GM19193 (cell line): ENCODE results near the gene CPNE8.

ENCODE experiments used
- POLR2A ChIP-seq: IDR thresholded peaks from 4 replicates; pipeline ENCODE4 v1.6.1; 2011; ENCODE audit not compliant: insufficient read depth, insufficient read length; ENCODE audit errors: extremely low read depth

The CPNE8 gene

GRCh38 chr12:38736821-38737220 lies 168.6 kb downstream of the CPNE8 start:
- TF ChIP-seq POLR2A = no peak

GRCh38 chr12:38732761-38733160 lies 172.6 kb downstream of the CPNE8 start:
- TF ChIP-seq POLR2A = no peak

- TF ChIP-seq POLR2A = no peak
These were observed 176.5 kb downstream of the CPNE8 start for GRCh38 chr12:38728894-38729293.

GRCh38 chr12:38721611-38722252 lies 183.7 kb downstream of the CPNE8 start:
- TF ChIP-seq POLR2A = no peak

- no peak for TF ChIP-seq POLR2A
These were observed 184.7 kb downstream of the CPNE8 start for GRCh38 chr12:38720661-38721060.

GRCh38 chr12:38713294-38713693 lies 192.1 kb downstream of the CPNE8 start:
- TF ChIP-seq POLR2A = no peak

GRCh38 chr12:38711054-38711453 lies 194.3 kb downstream of the CPNE8 start:
- no peak for TF ChIP-seq POLR2A

GRCh38 chr12:38708466-38708865 lies 196.9 kb downstream of the CPNE8 start:
- no peak for TF ChIP-seq POLR2A

GRCh38 chr12:38707648-38708047 lies 197.7 kb downstream of the CPNE8 start:
- no peak for TF ChIP-seq POLR2A

- TF ChIP-seq POLR2A = no peak
These were observed 208.1 kb downstream of the CPNE8 start for GRCh38 chr12:38697289-38697688.

- no peak for TF ChIP-seq POLR2A
These were observed 210.3 kb downstream of the CPNE8 start for GRCh38 chr12:38695057-38695456.

GRCh38 chr12:38691164-38691563 lies 214.2 kb downstream of the CPNE8 start:
- TF ChIP-seq POLR2A = no peak

- TF ChIP-seq POLR2A = no peak
These were observed 214.7 kb downstream of the CPNE8 start for GRCh38 chr12:38690646-38691045.

GRCh38 chr12:38689704-38690103 lies 215.7 kb downstream of the CPNE8 start:
- no peak for TF ChIP-seq POLR2A

- no peak for TF ChIP-seq POLR2A
These were observed 216.2 kb downstream of the CPNE8 start for GRCh38 chr12:38689195-38689594.

- TF ChIP-seq POLR2A = no peak
These were observed 222.9 kb downstream of the CPNE8 start for GRCh38 chr12:38682521-38682920.

- TF ChIP-seq POLR2A = no peak
These were observed 235.9 kb downstream of the CPNE8 start for GRCh38 chr12:38669530-38669929.
